C4-2B (cell line): Measurements from ENCODE around the gene CDK5.

Experiments used
- ZFX ChIP-seq: fragments of 450-650 bp; IDR thresholded peaks from 2 replicates; pipeline ENCODE4 v1.6.1; 2017
- TF ChIP-seq, protein P1 (sequence below): fragments of 450-650 bp; conservative IDR thresholded peaks from 2 replicates; pipeline ENCODE4 v1.5.1; 2017; ENCODE audit warnings: mild to moderate bottlenecking

GRCh38 chr7:151035026-151035717 is 22.5 kb downstream of the CDK5 start:
- TF ChIP-seq, protein P1, sequence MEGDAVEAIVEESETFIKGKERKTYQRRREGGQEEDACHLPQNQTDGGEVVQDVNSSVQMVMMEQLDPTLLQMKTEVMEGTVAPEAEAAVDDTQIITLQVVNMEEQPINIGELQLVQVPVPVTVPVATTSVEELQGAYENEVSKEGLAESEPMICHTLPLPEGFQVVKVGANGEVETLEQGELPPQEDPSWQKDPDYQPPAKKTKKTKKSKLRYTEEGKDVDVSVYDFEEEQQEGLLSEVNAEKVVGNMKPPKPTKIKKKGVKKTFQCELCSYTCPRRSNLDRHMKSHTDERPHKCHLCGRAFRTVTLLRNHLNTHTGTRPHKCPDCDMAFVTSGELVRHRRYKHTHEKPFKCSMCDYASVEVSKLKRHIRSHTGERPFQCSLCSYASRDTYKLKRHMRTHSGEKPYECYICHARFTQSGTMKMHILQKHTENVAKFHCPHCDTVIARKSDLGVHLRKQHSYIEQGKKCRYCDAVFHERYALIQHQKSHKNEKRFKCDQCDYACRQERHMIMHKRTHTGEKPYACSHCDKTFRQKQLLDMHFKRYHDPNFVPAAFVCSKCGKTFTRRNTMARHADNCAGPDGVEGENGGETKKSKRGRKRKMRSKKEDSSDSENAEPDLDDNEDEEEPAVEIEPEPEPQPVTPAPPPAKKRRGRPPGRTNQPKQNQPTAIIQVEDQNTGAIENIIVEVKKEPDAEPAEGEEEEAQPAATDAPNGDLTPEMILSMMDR = no peak
- TF ChIP-seq ZFX = no peak
